Liver (tissue), 9 donors: Measurements from ENCODE around the gene C5. TPM values are rescaled to one million over a fixed set of nuclear protein-coding genes. Genes with fewer than 3 reads are reported as not detected.

Experiments
- DNase-seq: peaks from one replicate; pipeline ENCODE4 v3.0.0-alpha.2; 2017; ENCODE audit warnings: low spot score
- H3K27ac ChIP-seq, 2 donors: one replicate each; pipeline ENCODE4 v1.7.0; 2013; ENCODE audit warnings: inconsistent platforms in 2 of 2, low read length in 2 of 2, control low read depth in 1 of 2, low read depth in 1 of 2, mild to moderate bottlenecking in 1 of 2
- H3K27me3 ChIP-seq, 4 donors: one replicate each; pipeline versions ENCODE4 v1.6.1 to v1.7.0; 2013; ENCODE audit warnings: low read length in 3 of 4, inconsistent platforms in 1 of 4, mild to moderate bottlenecking in 1 of 4, moderate library complexity in 1 of 4; ENCODE audit not compliant: control insufficient read depth in 4 of 4, insufficient read depth in 4 of 4
- H3K36me3 ChIP-seq, 4 donors: one replicate each; pipeline versions ENCODE4 v1.6.1 to v1.7.0; 2013; ENCODE audit warnings: low read length in 3 of 4, mild to moderate bottlenecking in 3 of 4, low read depth in 1 of 4, moderate library complexity in 1 of 4; ENCODE audit not compliant: control insufficient read depth in 4 of 4, insufficient read depth in 3 of 4
- H3K4me1 ChIP-seq, 4 donors: one replicate each; pipeline versions ENCODE4 v1.6.1 to v1.7.0; 2013; ENCODE audit warnings: low read length in 3 of 4, mild to moderate bottlenecking in 3 of 4, moderate library complexity in 1 of 4; ENCODE audit not compliant: control insufficient read depth in 4 of 4, insufficient read depth in 4 of 4
- H3K4me3 ChIP-seq, 3 donors: one replicate each; pipeline versions ENCODE4 v1.6.1 to v1.7.0; 2013; ENCODE audit warnings: low read length in 3 of 3, control low read depth in 1 of 3, low read depth in 1 of 3, mild to moderate bottlenecking in 1 of 3
- H3K9ac ChIP-seq, 2 donors: one replicate each; pipeline ENCODE4 v1.7.0; 2013; ENCODE audit warnings: low read length in 2 of 2, mild to moderate bottlenecking in 2 of 2, moderate library complexity in 2 of 2, control low read depth in 1 of 2, low read depth in 1 of 2
- H3K9me3 ChIP-seq, 4 donors: one replicate each; pipeline versions ENCODE4 v1.6.1 to v1.7.0; 2013; ENCODE audit warnings: low read length in 3 of 4; ENCODE audit not compliant: control insufficient read depth in 4 of 4
- CTCF ChIP-seq: fragments of 150-350 bp; IDR thresholded peaks from 2 replicates; pipeline ENCODE4 v1.5.1; 2017; ENCODE audit warnings: improper control_type of control experiment, low read depth, low read length; ENCODE audit not compliant: missing input control
- EGR1 ChIP-seq, 2 donors: IDR thresholded peaks; 2 replicates each; pipeline ENCODE4 v1.6.1; 2016 to 2018; ENCODE audit warnings: antibody characterized with exemption in 2 of 2, low read depth in 2 of 2
- FOXA1 ChIP-seq: IDR thresholded peaks from 2 replicates; pipeline ENCODE4 v1.6.1; 2016; ENCODE audit warnings: antibody characterized with exemption
- NR2F2 ChIP-seq: IDR thresholded peaks from 2 replicates; pipeline ENCODE4 v1.6.1; 2016; ENCODE audit warnings: antibody characterized with exemption
- RAD21 ChIP-seq, 2 donors: IDR thresholded peaks; 2 replicates each; pipeline ENCODE4 v1.6.1; 2016; ENCODE audit warnings: antibody characterized with exemption in 2 of 2, mild to moderate bottlenecking in 2 of 2
- RXRA ChIP-seq, 2 donors: IDR thresholded peaks; 2 replicates each; pipeline ENCODE4 v1.6.1; 2017 to 2018; ENCODE audit warnings: antibody characterized with exemption in 2 of 2, mild to moderate bottlenecking in 1 of 2
- TAF1 ChIP-seq: conservative IDR thresholded peaks from 2 replicates; pipeline ENCODE4 v1.6.1; 2016; ENCODE audit warnings: antibody characterized with exemption, mild to moderate bottlenecking
- YY1 ChIP-seq: IDR thresholded peaks from 2 replicates; pipeline ENCODE4 v1.6.1; 2016; ENCODE audit warnings: antibody characterized with exemption, mild to moderate bottlenecking
- ZBTB33 ChIP-seq: IDR thresholded peaks from 2 replicates; pipeline ENCODE4 v1.6.1; 2016; ENCODE audit warnings: antibody characterized with exemption
- WGBS: extraction: QIAGEN DNeasy Blood & Tissue Kit; methylation state at CpG from one replicate; pipeline ENCODE4 v1.1.7; 2013; 5-methylcytosine and 5-hydroxymethylcytosine counted together
- polyA plus RNA-seq, 2 donors: library from polyadenylated mRNA; stranded (reverse) in 1 of 2; unstranded in 1 of 2; fragments of 200-250 nt in 1 of 2; fragments of >200 nt in 1 of 2; fragmentation: Nextera tagmentation in 1 of 2; extraction: Ambion mirVana in 1 of 2; gene quantifications; one replicate each; pipeline versions ENCODE4 v1.2.1 to v1.2.3, GENCODE V29; 2013 to 2015
- total RNA-seq, 2 donors: library from RNA; depleted of rRNA; stranded (reverse); fragments of >200 nt; gene quantifications; one replicate each; pipeline ENCODE4 v1.2.3, GENCODE V29; 2014
- TF ChIP-seq, protein P1 (sequence below): IDR thresholded peaks from 2 replicates; pipeline ENCODE4 v1.6.1; 2016; ENCODE audit warnings: antibody characterized with exemption, mild to moderate bottlenecking
- TF ChIP-seq, protein P2 (sequence below): IDR thresholded peaks from 2 replicates; pipeline ENCODE4 v1.6.1; 2016; ENCODE audit warnings: antibody characterized with exemption
- donor health status: healthy.
- donor health status: healthy.
- donor health status: healthy.
- donor health status: healthy.
- donor health status: healthy.

C5 gene
- total and polyA plus RNA-seq, 4 donors: 127 to 485 (median 361) TPM

DNA sequence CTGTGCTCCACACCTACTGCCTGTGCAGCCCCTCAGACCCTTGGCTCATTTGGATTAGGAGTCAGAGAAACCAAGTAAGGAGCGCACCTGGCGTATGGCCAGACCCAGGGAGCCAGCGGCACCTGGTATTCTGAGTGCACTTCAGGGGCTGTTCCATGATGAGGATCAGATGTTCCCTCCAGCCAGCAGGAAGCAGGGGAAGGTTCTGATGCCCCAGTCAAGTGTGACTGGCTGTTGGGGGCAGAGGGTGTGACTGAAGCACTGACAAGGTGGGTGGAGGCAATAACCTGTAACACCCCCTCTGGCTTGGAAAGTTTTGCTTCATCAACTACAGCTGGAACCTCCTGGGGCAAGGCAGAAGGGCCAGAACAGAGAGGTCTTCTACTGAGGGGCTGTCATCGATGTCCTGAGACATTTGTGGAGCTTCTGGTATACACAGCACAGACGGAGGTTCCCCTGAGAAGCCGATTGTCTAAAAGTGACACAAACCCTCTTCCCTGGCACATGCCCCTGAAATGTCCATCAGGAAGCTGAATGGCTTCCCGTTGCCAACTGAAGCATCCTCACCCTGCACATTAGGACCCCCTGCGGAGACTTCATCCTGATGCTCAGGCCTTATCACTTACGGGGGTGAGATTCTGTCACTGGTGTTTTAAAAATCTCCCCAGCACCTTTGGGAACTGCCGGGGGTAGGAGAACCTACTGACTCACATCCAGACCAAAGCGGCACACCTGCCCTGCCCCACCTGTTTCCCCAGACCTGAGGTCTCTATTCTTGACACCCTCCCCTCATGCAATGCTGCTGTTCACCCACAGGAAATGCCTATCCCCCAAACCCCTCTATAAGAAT lies 144.5 kb downstream of the C5 start:
- Histone ChIP-seq H3K9me3 (no peaks in the 10 kb centered on the region), H3K36me3 (peaks cover 0 to 2% (median 0%) of the 10 kb centered on the region in 4 donors), H3K9ac (no peak overlapping the region), H3K27me3 (no peaks in the 10 kb centered on the region), H3K27ac (no peak overlapping the region), H3K4me1 (no peaks in the 10 kb centered on the region), H3K4me3 (no peak overlapping the region)
- DNase-seq: no peak
- WGBS: 91% methylated on average over 11 of the region's 11 CpGs
- TF ChIP-seq EGR1 (IDR thresholded peaks at IDR 0.05; ENCODE audit: low read depth in 2 of 2): no peak
- TF ChIP-seq, protein P1, sequence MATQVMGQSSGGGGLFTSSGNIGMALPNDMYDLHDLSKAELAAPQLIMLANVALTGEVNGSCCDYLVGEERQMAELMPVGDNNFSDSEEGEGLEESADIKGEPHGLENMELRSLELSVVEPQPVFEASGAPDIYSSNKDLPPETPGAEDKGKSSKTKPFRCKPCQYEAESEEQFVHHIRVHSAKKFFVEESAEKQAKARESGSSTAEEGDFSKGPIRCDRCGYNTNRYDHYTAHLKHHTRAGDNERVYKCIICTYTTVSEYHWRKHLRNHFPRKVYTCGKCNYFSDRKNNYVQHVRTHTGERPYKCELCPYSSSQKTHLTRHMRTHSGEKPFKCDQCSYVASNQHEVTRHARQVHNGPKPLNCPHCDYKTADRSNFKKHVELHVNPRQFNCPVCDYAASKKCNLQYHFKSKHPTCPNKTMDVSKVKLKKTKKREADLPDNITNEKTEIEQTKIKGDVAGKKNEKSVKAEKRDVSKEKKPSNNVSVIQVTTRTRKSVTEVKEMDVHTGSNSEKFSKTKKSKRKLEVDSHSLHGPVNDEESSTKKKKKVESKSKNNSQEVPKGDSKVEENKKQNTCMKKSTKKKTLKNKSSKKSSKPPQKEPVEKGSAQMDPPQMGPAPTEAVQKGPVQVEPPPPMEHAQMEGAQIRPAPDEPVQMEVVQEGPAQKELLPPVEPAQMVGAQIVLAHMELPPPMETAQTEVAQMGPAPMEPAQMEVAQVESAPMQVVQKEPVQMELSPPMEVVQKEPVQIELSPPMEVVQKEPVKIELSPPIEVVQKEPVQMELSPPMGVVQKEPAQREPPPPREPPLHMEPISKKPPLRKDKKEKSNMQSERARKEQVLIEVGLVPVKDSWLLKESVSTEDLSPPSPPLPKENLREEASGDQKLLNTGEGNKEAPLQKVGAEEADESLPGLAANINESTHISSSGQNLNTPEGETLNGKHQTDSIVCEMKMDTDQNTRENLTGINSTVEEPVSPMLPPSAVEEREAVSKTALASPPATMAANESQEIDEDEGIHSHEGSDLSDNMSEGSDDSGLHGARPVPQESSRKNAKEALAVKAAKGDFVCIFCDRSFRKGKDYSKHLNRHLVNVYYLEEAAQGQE: no peak
- TF ChIP-seq RXRA (IDR thresholded peaks at IDR 0.05): no peak
- TF ChIP-seq NR2F2: no peak
- no peak for TF ChIP-seq FOXA1
- TF ChIP-seq CTCF: no peak
- no peak for TF ChIP-seq RAD21 (IDR thresholded peaks at IDR 0.05)
- TF ChIP-seq ZBTB33: no peak

DNA sequence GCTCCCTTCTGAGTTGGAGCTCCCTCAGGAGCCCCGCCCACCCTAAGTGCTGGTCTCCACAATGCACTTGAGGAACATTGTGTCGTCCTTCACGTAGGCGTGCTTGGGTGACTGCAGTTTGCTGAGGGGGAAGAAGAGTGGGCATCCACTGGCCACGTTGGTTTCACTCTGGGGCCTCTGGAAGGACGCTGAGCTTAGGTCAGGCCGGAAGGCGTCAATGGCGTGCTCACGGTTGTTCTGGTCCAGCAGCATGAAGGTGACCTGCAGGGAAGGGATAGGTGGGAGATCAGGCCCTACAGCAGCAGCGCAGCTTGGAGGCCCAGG lies 145.1 kb downstream of the C5 start:
- TF ChIP-seq, protein P2, sequence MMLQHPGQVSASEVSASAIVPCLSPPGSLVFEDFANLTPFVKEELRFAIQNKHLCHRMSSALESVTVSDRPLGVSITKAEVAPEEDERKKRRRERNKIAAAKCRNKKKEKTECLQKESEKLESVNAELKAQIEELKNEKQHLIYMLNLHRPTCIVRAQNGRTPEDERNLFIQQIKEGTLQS: no peak
- TF ChIP-seq YY1: no peak
- no peak for TF ChIP-seq TAF1
- no peaks in the 10 kb centered on the region for H3K27me3 ChIP-seq
- DNase-seq: no peak
- no peak overlapping the region for H3K9ac ChIP-seq
- H3K27ac ChIP-seq: no peak overlapping the region
- WGBS: 96% methylated on average over 11 of the region's 11 CpGs
- H3K4me1 ChIP-seq: no peaks in the 10 kb centered on the region
- H3K4me3 ChIP-seq: no peak overlapping the region
- H3K36me3 ChIP-seq: peaks cover 0 to 2% (median 0%) of the 10 kb centered on the region in 4 donors
- H3K9me3 ChIP-seq: no peaks in the 10 kb centered on the region
